HG02759 (cell line): ENCODE data around the gene LMO1.
A peak's percentile ranks its signal among the peaks of the same experiment; 100 is the strongest.

Source experiments
- ATAC-seq: cut with Tn5 transposase; IDR thresholded peaks from one replicate; pipeline ENCODE4 v1.9.1; 2021; ENCODE audit warnings: mild to moderate bottlenecking, moderate library complexity; ENCODE audit not compliant: unreplicated experiment

Gene LMO1

GRCh38 chr11:8266246-8267241 lies 2.9 kb upstream of the LMO1 start:
- no peak for ATAC-seq

- no peak for ATAC-seq
Measured at GRCh38 chr11:8265681-8266241, 2.1 kb upstream of the LMO1 start.

GRCh38 chr11:8263109-8263768 lies 439 bp downstream of the LMO1 start:
- peak; percentile 17 for ATAC-seq

- ATAC-seq = peak; percentile 48
Measured at GRCh38 chr11:8262552-8263108, 1.0 kb downstream of the LMO1 start.

GRCh38 chr11:8261921-8262551 lies 1.6 kb downstream of the LMO1 start:
- ATAC-seq = no peak

GRCh38 chr11:8261291-8261690 lies 2.4 kb downstream of the LMO1 start:
- ATAC-seq = no peak

GRCh38 chr11:8260202-8260966 lies 3.3 kb downstream of the LMO1 start:
- no peak for ATAC-seq

- no peak for ATAC-seq
Measured at GRCh38 chr11:8259306-8259959, 4.2 kb downstream of the LMO1 start.

- ATAC-seq = no peak
Measured at GRCh38 chr11:8258784-8259183, 4.9 kb downstream of the LMO1 start.

- ATAC-seq = no peak
Measured at GRCh38 chr11:8258289-8258688, 5.4 kb downstream of the LMO1 start.

GRCh38 chr11:8257003-8257664 lies 6.5 kb downstream of the LMO1 start:
- no peak for ATAC-seq

- ATAC-seq = no peak
Measured at GRCh38 chr11:8256271-8257002, 7.2 kb downstream of the LMO1 start.

- no peak for ATAC-seq
Measured at GRCh38 chr11:8253566-8253965, 10.1 kb downstream of the LMO1 start.

- no peak for ATAC-seq
Measured at GRCh38 chr11:8252946-8253345, 10.7 kb downstream of the LMO1 start.

GRCh38 chr11:8252388-8252787 lies 11.3 kb downstream of the LMO1 start:
- ATAC-seq = no peak

GRCh38 chr11:8251616-8252295 lies 11.9 kb downstream of the LMO1 start:
- ATAC-seq = no peak

- ATAC-seq = no peak
Measured at GRCh38 chr11:8250981-8251615, 12.6 kb downstream of the LMO1 start.
